HG03442 (cell line): ENCODE results near the gene KLF12.

Experiments
- ATAC-seq: cut with Tn5 transposase; IDR thresholded peaks from one replicate; pipeline ENCODE4 v1.9.1; 2021; ENCODE audit warnings: mild to moderate bottlenecking, moderate library complexity; ENCODE audit not compliant: unreplicated experiment

KLF12 gene

DNA sequence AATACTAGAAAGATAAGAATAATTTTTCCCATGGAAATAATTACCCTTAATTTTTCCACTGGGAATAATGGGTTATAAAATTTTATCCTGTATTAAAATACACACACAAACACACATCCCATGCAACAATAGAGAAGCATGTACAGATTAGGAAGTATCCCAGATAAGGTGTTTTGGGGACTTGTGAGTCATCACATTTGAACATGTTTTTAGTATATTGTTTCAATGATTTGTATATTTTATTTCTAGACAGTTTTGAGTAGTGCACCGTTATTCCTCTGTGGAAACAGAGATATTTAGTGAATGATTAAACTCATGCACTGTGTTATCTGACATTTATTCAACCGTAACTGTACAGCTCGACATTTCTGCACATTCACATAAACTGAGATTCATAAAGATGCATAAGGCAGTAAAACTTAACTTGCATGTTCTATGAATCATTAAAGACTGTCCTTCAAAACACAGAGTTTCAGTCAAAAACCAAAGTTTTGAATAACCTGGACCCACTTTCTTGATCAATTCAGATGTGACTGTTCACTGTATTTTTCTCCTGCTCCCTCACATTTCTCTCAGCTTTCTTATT is 30.1 kb downstream of the KLF12 start:
- ATAC-seq = no peak

DNA sequence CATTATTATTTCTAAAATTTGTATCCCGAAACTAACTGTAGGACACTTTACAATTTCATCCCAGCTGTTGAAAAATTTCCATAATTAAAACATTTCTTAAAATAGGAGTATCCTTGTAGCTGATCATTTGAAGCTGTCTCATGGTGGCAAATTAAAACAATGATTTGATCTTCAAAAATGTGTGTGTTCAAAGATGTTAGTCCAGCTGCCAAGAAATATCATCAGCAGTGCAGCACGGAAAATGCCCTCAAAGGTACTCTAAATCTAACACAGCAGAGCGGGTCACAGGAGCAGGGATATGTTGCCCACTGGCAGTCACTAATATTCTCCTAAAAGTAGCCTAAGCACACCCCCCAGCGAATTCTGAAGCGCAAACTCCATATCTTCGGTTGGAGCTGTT is 31.0 kb downstream of the KLF12 start:
- ATAC-seq = no peak

DNA sequence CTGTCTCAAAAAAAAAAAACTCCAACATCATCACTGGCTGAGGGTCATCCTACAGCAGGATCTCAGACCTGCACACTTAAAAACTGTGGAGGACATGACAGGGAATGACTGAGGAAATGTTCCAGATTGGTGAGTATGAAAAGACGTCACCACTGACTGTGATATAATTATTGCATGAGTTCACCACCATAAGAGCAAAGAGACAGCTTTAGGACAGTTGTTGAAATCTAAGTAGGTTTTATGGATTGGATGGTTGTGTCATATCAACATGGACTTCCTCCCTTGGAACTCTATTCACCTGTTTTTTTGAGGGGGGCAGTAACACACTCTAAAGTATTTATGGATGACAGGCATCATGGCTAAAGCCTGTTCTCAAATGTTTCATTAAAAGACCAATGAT is 31.5 kb downstream of the KLF12 start:
- no peak for ATAC-seq

- ATAC-seq = no peak
Measured at GRCh38 chr13:74101436-74101835, 32.8 kb downstream of the KLF12 start.

DNA sequence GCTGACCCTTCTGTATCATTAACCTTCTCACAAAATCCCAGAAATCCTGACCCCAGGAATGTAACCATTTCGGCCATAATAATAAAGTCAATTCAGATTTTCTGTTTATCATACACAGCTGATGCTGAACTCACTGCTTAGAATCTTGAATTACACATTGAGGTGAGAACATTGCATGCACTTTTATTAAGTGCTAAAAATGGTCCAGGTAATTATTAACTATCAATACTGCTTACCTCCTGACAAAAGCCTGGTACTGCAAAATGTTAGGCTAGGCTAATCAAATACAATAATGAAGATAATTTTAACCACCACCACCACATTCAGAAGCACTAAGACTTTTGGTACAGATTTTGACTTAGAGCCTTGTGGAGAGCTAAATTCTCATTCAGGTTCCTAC is 36.1 kb downstream of the KLF12 start:
- ATAC-seq = no peak

- no peak for ATAC-seq
Measured at GRCh38 chr13:74097116-74097515, 37.1 kb downstream of the KLF12 start.

DNA sequence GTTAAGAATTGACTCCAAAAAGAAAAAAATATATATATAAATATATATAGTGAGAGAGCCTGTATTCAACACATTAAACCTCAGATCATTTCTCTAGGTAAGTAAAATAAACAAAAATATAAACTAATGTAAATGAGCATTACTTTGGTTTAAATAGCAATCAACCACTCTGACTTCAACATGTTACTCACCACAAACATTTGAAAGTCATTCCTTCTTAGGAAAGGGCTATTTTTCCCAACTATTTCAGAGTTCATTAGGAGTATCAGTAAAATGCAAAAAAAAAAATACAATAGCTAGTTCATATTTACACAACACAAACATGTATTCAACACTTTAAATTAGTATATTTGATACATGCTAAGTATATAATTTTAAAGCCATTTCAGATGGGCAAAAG is 40.5 kb downstream of the KLF12 start:
- no peak for ATAC-seq

- ATAC-seq = no peak
Measured at GRCh38 chr13:74092711-74093110, 41.5 kb downstream of the KLF12 start.

DNA sequence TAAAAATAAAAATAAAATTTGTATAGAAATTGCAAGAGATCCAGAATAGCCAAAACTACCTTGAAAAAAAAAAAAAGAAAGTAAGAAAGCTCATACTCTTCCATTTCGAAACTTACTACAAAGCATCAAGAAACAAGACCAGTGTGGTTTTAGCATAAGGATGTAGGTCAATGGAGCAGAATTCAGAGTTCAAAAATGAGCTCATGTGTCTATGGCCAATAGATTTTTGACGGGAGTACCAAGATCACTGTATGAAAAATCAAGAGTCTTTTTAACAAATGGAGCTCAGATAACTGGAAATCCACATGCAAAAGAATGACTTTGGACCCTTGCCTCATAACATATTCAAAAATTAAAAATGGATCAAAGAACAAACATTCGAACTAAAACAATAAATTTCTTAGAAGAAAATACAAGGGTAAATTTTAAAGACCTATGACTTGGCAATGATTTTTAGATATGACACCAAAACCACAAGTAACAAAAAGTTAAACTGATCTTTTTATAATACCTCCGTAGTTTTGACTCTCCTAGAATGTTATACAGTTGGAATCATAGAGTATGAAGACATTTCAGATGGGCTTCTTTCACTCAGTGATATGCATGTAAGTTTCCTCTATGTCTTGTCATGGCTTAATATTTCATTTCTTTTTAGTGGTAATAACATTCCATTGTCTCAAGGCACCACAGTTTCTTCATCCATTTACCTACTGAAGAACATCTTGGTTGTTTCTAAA is 43.2 kb downstream of the KLF12 start:
- ATAC-seq = no peak

DNA sequence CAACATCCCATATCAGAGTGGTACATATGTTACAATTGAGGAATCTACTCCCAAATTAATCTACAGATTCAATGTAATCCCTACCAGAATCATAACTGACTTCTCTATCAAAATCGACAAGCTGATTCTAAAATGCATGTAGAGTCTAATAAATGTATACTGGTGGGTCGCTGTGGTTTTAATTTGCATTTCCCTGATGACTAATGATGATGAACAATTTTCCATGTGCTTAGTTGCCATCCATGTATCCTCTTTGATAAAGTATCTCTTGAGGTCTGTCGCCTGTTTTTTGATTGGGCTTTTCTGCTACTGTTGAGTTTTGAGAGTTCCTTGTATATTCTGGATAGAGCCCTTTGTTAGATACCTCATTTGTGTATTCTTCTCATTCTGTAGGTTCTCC is 43.8 kb downstream of the KLF12 start:
- no peak for ATAC-seq

GRCh38 chr13:74087357-74087756 is 46.8 kb downstream of the KLF12 start:
- no peak for ATAC-seq
